ENCODE results near the gene P2RX7.

- TF ChIP-seq POLR2A (IDR thresholded peaks at IDR 0.05; ENCODE audit: low read depth, low read length) (no peak), TAF1 (IDR thresholded peaks at IDR 0.05; ENCODE audit: low read depth, low read length) (no peak), POLR2AphosphoS5 (IDR thresholded peaks at IDR 0.05; ENCODE audit: low read depth, low read length) (no peak), SPI1 (IDR thresholded peaks at IDR 0.05; ENCODE audit: low read depth, low read length) (no peak), PAX5 (IDR thresholded peaks at IDR 0.05; ENCODE audit: insufficient read depth, low read length, severe bottlenecking) (no peak)
These were observed 46.9 kb upstream of the P2RX7 start for GRCh38 chr12:121085506-121086353.
